ENCODE measurements around the gene OR2T3. TPM values are rescaled to one million over a fixed set of nuclear protein-coding genes. Genes with fewer than 3 reads are reported as not detected.
"Not testable (repeated sequence)": the region's sequence is repeated elsewhere in the genome, so short reads cannot be mapped to it uniquely, and the experiment has no call there.

OR2T3 gene
- total RNA-seq, 1 experiment from 2014 or later: not detected

DNA sequence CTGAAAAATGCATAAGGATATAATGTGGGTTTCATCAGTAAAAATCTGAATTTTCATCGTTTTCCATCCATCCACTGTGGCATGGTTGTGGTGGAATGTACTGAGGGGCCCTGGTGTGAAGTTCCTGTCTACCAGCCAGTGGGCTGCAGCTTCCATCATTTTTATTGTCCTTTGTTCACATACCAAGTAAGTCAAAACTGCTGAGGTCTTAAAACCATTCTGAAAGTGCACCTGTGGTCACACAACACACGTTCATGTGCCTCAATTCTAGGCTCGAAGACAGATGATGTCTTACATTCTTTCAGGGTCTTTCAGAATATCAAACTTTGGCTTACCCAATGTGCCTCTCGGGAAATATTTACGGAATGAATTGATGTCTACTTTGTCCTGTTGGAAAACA, 33.9 kb upstream of the OR2T3 start:
- RAD21 ChIA-PET (ENCODE audit: low non-redundant PET in 1 of 2, low total read pairs in 2 of 2, uncharacterized antibody in 2 of 2, unreplicated experiment in 2 of 2); DNase-seq (ENCODE audit: low read depth, low spot score); H3K27ac ChIP-seq (ENCODE audit: low read depth, low read length); H3K9ac ChIP-seq (ENCODE audit: low read length); H3K4me2 ChIP-seq (ENCODE audit: low read length); H3K27me3 ChIP-seq (ENCODE audit: insufficient read depth, low read length); H3K9me3 ChIP-seq (ENCODE audit: control insufficient read depth in 1 of 2, insufficient read depth in 1 of 2, low read depth in 1 of 2, low read length in 2 of 2); BruUV-seq (replicated peaks); ATAC-seq; H3K79me2 ChIP-seq (ENCODE audit: insufficient read depth, low read length); H3K4me1 ChIP-seq (ENCODE audit: control insufficient read depth in 1 of 2, insufficient read depth in 2 of 2, low read length in 2 of 2); H4K20me1 ChIP-seq (ENCODE audit: insufficient read depth); H3K36me3 ChIP-seq (ENCODE audit: control insufficient read depth in 1 of 2, insufficient read depth in 2 of 2, low read length in 2 of 2); H3K9me2 ChIP-seq (ENCODE audit: insufficient read depth); intact Hi-C loops (cut with micrococcal nuclease); POLR2A ChIA-PET; CTCF ChIA-PET; H3K4me3 ChIP-seq (replicated peaks in 1 of 2; ENCODE audit: low read depth in 1 of 2, low read length in 2 of 2); H2AFZ ChIP-seq (ENCODE audit: low read depth, low read length, poor library complexity, severe bottlenecking): not testable (repeated sequence)

DNA sequence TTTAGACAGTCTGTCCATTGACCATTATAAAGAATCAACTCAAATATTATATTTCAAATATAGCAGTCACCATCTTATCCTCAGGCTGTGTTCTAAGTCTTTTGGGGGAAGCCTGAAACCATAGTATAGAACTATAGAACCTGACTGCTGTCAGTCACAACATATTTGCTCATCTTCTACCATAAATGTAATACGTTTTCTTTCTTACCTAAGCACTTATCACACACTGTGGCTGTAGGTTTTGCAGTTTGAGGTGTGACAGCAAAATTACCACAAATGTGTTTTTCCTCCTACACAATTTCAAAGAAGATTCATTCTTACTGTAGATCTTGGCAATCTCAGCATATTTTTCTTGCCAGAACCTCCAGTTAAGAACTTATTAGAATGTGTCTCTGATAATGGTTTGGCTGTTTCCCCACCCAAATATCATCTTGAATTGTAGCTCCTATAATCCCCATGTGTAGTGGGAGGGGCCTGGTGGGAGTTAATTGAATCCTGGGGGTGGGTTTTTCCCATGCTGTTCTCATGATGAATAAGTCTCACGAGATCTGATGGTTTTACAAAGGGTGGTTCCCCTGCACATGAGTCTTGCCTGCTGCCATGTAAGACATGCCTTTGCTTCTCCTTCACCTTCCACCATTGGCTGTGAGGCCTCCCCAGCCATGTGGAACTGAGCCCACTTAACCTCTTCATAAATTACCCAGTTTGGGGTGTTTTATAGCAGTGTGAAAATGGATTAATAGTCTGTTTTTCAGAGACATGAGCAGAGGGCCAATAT, 30.5 kb upstream of the OR2T3 start:
- H3K79me2 ChIP-seq (ENCODE audit: insufficient read depth, low read length); POLR2A ChIA-PET; H3K4me1 ChIP-seq (ENCODE audit: control insufficient read depth in 1 of 2, insufficient read depth in 2 of 2, low read length in 2 of 2); RAD21 ChIA-PET (ENCODE audit: low non-redundant PET in 1 of 2, low total read pairs in 2 of 2, uncharacterized antibody in 2 of 2, unreplicated experiment in 2 of 2); H2AFZ ChIP-seq (ENCODE audit: low read depth, low read length, poor library complexity, severe bottlenecking); BruUV-seq (replicated peaks); H3K27me3 ChIP-seq (ENCODE audit: insufficient read depth, low read length); H3K9ac ChIP-seq (ENCODE audit: low read length); intact Hi-C loops (cut with micrococcal nuclease); H3K27ac ChIP-seq (ENCODE audit: low read depth, low read length); H3K9me2 ChIP-seq (ENCODE audit: insufficient read depth); H4K20me1 ChIP-seq (ENCODE audit: insufficient read depth); CTCF ChIA-PET; H3K9me3 ChIP-seq (ENCODE audit: control insufficient read depth in 1 of 2, insufficient read depth in 1 of 2, low read depth in 1 of 2, low read length in 2 of 2); DNase-seq (ENCODE audit: low read depth, low spot score); H3K4me2 ChIP-seq (ENCODE audit: low read length); H3K4me3 ChIP-seq (replicated peaks in 1 of 2; ENCODE audit: low read depth in 1 of 2, low read length in 2 of 2); ATAC-seq; H3K36me3 ChIP-seq (ENCODE audit: control insufficient read depth in 1 of 2, insufficient read depth in 2 of 2, low read length in 2 of 2): not testable (repeated sequence)

DNA sequence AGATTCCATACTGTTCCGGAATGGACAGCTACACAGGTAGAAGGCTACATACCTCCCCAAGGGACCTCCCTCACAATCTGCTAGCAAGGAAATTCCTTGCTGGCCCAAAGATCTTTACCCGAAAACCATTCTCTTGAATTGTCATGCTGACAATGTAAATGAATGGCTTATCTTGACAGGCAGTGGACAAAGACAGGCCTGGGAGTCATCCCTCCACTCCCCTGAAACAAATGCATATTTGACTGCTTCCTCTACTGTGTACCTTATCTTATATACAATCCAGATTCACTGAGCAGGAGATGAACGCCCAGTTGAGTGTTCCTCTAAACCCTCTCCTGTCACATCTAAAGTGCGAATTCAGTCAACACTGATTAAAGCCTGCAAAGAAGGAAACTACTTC, 28.5 kb upstream of the OR2T3 start:
- CTCF ChIA-PET; H2AFZ ChIP-seq (ENCODE audit: low read depth, low read length, poor library complexity, severe bottlenecking); H3K9me3 ChIP-seq (ENCODE audit: control insufficient read depth in 1 of 2, insufficient read depth in 1 of 2, low read depth in 1 of 2, low read length in 2 of 2); H3K27ac ChIP-seq (ENCODE audit: low read depth, low read length); DNase-seq (ENCODE audit: low read depth, low spot score); POLR2A ChIA-PET; H3K4me1 ChIP-seq (ENCODE audit: control insufficient read depth in 1 of 2, insufficient read depth in 2 of 2, low read length in 2 of 2); H3K9ac ChIP-seq (ENCODE audit: low read length); H3K27me3 ChIP-seq (ENCODE audit: insufficient read depth, low read length); H3K4me2 ChIP-seq (ENCODE audit: low read length); H3K79me2 ChIP-seq (ENCODE audit: insufficient read depth, low read length); H4K20me1 ChIP-seq (ENCODE audit: insufficient read depth); H3K9me2 ChIP-seq (ENCODE audit: insufficient read depth); intact Hi-C loops (cut with micrococcal nuclease); RAD21 ChIA-PET (ENCODE audit: low non-redundant PET in 1 of 2, low total read pairs in 2 of 2, uncharacterized antibody in 2 of 2, unreplicated experiment in 2 of 2); H3K4me3 ChIP-seq (replicated peaks in 1 of 2; ENCODE audit: low read depth in 1 of 2, low read length in 2 of 2); ATAC-seq; H3K36me3 ChIP-seq (ENCODE audit: control insufficient read depth in 1 of 2, insufficient read depth in 2 of 2, low read length in 2 of 2); BruUV-seq (replicated peaks): not testable (repeated sequence)

DNA sequence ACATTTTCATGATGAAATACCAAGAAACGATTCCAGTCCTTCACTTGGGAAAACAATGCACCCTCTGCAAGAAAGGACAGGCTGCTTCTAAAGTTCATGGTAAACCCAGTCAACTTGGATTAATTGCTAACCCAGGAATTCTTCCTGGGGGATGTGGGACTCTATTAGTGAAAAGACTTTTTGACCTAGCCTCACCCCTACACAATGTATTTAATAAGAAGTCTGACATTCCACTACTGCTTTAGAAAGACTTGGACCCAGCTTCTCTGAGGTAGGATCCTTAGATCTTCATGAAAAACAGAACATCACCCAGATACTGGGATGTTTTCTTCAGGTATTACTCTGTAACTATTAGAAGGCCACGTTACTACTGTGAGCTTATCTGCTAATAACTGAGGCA, 27.8 kb upstream of the OR2T3 start, which contains the start of gene OR2T2:
Gene OR2T2 (plus strand): TSS at position 239 of the 400 bp plus-strand sequence. CDS start 7,161 bp downstream, outside the sequence.
- H3K9me3 ChIP-seq (ENCODE audit: control insufficient read depth in 1 of 2, insufficient read depth in 1 of 2, low read depth in 1 of 2, low read length in 2 of 2); H2AFZ ChIP-seq (ENCODE audit: low read depth, low read length, poor library complexity, severe bottlenecking); H3K9me2 ChIP-seq (ENCODE audit: insufficient read depth); H3K27me3 ChIP-seq (ENCODE audit: insufficient read depth, low read length); RAD21 ChIA-PET (ENCODE audit: low non-redundant PET in 1 of 2, low total read pairs in 2 of 2, uncharacterized antibody in 2 of 2, unreplicated experiment in 2 of 2); H3K9ac ChIP-seq (ENCODE audit: low read length); POLR2A ChIA-PET; CTCF ChIA-PET; H3K4me1 ChIP-seq (ENCODE audit: control insufficient read depth in 1 of 2, insufficient read depth in 2 of 2, low read length in 2 of 2); H3K4me3 ChIP-seq (replicated peaks in 1 of 2; ENCODE audit: low read depth in 1 of 2, low read length in 2 of 2); DNase-seq (ENCODE audit: low read depth, low spot score); ATAC-seq; H3K79me2 ChIP-seq (ENCODE audit: insufficient read depth, low read length); H4K20me1 ChIP-seq (ENCODE audit: insufficient read depth); BruUV-seq (replicated peaks); H3K4me2 ChIP-seq (ENCODE audit: low read length); intact Hi-C loops (cut with micrococcal nuclease); H3K27ac ChIP-seq (ENCODE audit: low read depth, low read length); H3K36me3 ChIP-seq (ENCODE audit: control insufficient read depth in 1 of 2, insufficient read depth in 2 of 2, low read length in 2 of 2): not testable (repeated sequence)

All from HCT116 (cell line).